Measurements from ENCODE around the gene WDR43. TPM values are rescaled to one million over a fixed set of nuclear protein-coding genes. Genes with fewer than 3 reads are reported as not detected.
A peak's percentile ranks its signal among the peaks of the same experiment; 100 is the strongest.

Gene WDR43
- total RNA-seq, 4 donors from 2014 or later = 21.5 to 53.0 (median 31.0) TPM

GRCh38 chr2:28980368-28981015 lies 86.0 kb downstream of the WDR43 start:
- Histone ChIP-seq H3K27me3 (no peaks in the 10 kb centered on the region), H3K4me3 (no peak overlapping the region), H3K9me3 (no peaks in the 10 kb centered on the region), H3K36me3 (no peaks in the 10 kb centered on the region), H3K4me1 (peaks cover 24 to 59% (median 48%) of the 10 kb centered on the region in 4 donors), H3K27ac (replicated peaks in 1 of 4) (peak overlapping the region; percentile 66 to 89 (median 86))
- intact Hi-C loops (cut with DNase I) = no loop called here
- WGBS = 0% methylated on average over 2 of the region's 3 CpGs
- DNase-seq (ENCODE audit: extremely low spot score) = no peak
- TF ChIP-seq POLR2A (IDR thresholded peaks at IDR 0.05; ENCODE audit: low read depth) = no peak
- no peak for TF ChIP-seq EP300 (IDR thresholded peaks at IDR 0.05)
- TF ChIP-seq POLR2AphosphoS5 (IDR thresholded peaks at IDR 0.05) = no peak
- no peak for TF ChIP-seq CTCF (IDR thresholded peaks at IDR 0.05)

GRCh38 chr2:28981016-28981441 lies 86.6 kb downstream of the WDR43 start, which contains the start of gene TOGARAM2:
TSS of gene TOGARAM2 (plus strand) at chr2:28981298. CDS start at chr2:28994835, 13,537 bp downstream.
- Histone ChIP-seq H3K27me3 (no peaks in the 10 kb centered on the region), H3K9me3 (no peaks in the 10 kb centered on the region), H3K27ac (replicated peaks in 1 of 4) (peak within 1 kb of the TSS; percentile 66 to 89 (median 86)), H3K4me3 (peak within 1 kb of the TSS in 2 of 4 donors; percentile 5 to 10), H3K36me3 (no peaks in the 10 kb centered on the region), H3K4me1 (peaks cover 24 to 61% (median 48%) of the 10 kb centered on the region in 4 donors)
- WGBS = 41% methylated on average over 7 of the region's 10 CpGs
- no peak for DNase-seq (ENCODE audit: extremely low spot score)
- intact Hi-C loops (cut with DNase I) = no loop called here
- no peak for TF ChIP-seq EP300 (IDR thresholded peaks at IDR 0.05)
- TF ChIP-seq POLR2AphosphoS5 (IDR thresholded peaks at IDR 0.05) = peak in 1 of 2 donors; percentile 18

- Histone ChIP-seq H3K36me3 (no peaks in the 10 kb centered on the region), H3K27ac (replicated peaks in 1 of 4) (peak overlapping the region; percentile 66 to 89 (median 86)), H3K4me3 (peak overlapping the region in 1 of 4 donors; percentile 10), H3K27me3 (no peaks in the 10 kb centered on the region), H3K9me3 (no peaks in the 10 kb centered on the region), H3K4me1 (peaks cover 24 to 62% (median 53%) of the 10 kb centered on the region in 4 donors)
- TF ChIP-seq EP300 (IDR thresholded peaks at IDR 0.05) (no peak), CTCF (IDR thresholded peaks at IDR 0.05) (no peak), POLR2A (IDR thresholded peaks at IDR 0.05; ENCODE audit: low read depth) (no peak), POLR2AphosphoS5 (IDR thresholded peaks at IDR 0.05) (peak in 1 of 2 donors; percentile 39)
- no peak for DNase-seq (ENCODE audit: extremely low spot score)
- 89% methylated on average over 5 of the region's 11 CpGs for WGBS
- intact Hi-C loops (cut with DNase I) = no loop called here
Measured at GRCh38 chr2:28981620-28982376, 87.3 kb downstream of the WDR43 start.

GRCh38 chr2:28982381-28982950 lies 88.0 kb downstream of the WDR43 start:
- no peak for DNase-seq (ENCODE audit: extremely low spot score)
- Histone ChIP-seq H3K4me3 (peak overlapping the region in 1 of 4 donors; percentile 10), H3K27me3 (no peaks in the 10 kb centered on the region), H3K9me3 (no peaks in the 10 kb centered on the region), H3K36me3 (no peaks in the 10 kb centered on the region), H3K4me1 (peaks cover 24 to 63% (median 55%) of the 10 kb centered on the region in 4 donors), H3K27ac (replicated peaks in 1 of 4) (peak overlapping the region; percentile 66 to 89 (median 86))
- intact Hi-C loops (cut with DNase I) = no loop called here
- TF ChIP-seq CTCF (IDR thresholded peaks at IDR 0.05) (no peak), POLR2AphosphoS5 (IDR thresholded peaks at IDR 0.05) (no peak), EP300 (IDR thresholded peaks at IDR 0.05) (no peak), POLR2A (IDR thresholded peaks at IDR 0.05; ENCODE audit: low read depth) (no peak)
- 71% methylated on average over 8 of the region's 8 CpGs for WGBS

- 63% methylated on average over 4 of the region's 4 CpGs for WGBS
- no peak for DNase-seq (ENCODE audit: extremely low spot score)
- H3K4me1 ChIP-seq = peaks cover 12 to 68% (median 59%) of the 10 kb centered on the region in 4 donors
- H3K27me3 ChIP-seq = no peaks in the 10 kb centered on the region
- intact Hi-C loops (cut with DNase I) = no loop called here
- peak overlapping the region in 3 of 4 donors; percentile 20 to 43 (median 34) for H3K27ac ChIP-seq (replicated peaks in 1 of 4)
- TF ChIP-seq EP300 (IDR thresholded peaks at IDR 0.05) (no peak), POLR2AphosphoS5 (IDR thresholded peaks at IDR 0.05) (no peak), CTCF (IDR thresholded peaks at IDR 0.05) (no peak), POLR2A (IDR thresholded peaks at IDR 0.05; ENCODE audit: low read depth) (no peak)
- no peak overlapping the region for H3K4me3 ChIP-seq
- H3K9me3 ChIP-seq = no peaks in the 10 kb centered on the region
- H3K36me3 ChIP-seq = no peaks in the 10 kb centered on the region
Measured at GRCh38 chr2:28986429-28986828, 92.0 kb downstream of the WDR43 start.
